Nephron (organoid): ENCODE data around the gene DAPK3.

Experiments used
- H3K27ac Mint-ChIP-seq, 3 experiments: 2 replicates each; pipeline ENCODE4 v1.8.0; 2020; ENCODE audit warnings: mixed read lengths in 3 of 3, mild to moderate bottlenecking in 2 of 3, moderate library complexity in 1 of 3
- H3K27me3 Mint-ChIP-seq: 2 replicates; pipeline ENCODE4 v1.8.0; 2021; ENCODE audit warnings: low read depth, mild to moderate bottlenecking, moderate library complexity, mixed read lengths
- H3K36me3 Mint-ChIP-seq: 2 replicates; pipeline ENCODE4 v1.8.0; 2020; ENCODE audit warnings: low read depth, mixed read lengths
- H3K4me1 Mint-ChIP-seq: 2 replicates; pipeline ENCODE4 v1.8.0; 2020; ENCODE audit warnings: mixed read lengths
- H3K4me3 Mint-ChIP-seq, 3 experiments: 2 replicates each; pipeline ENCODE4 v1.8.0; 2020; ENCODE audit warnings: mild to moderate bottlenecking in 3 of 3, mixed read lengths in 3 of 3, moderate library complexity in 2 of 3
- H3K9me3 Mint-ChIP-seq: 2 replicates; pipeline ENCODE4 v1.8.0; 2020; ENCODE audit warnings: mixed read lengths
- TF ChIP-seq, protein P1 (sequence below), 3 experiments: fragments of 200-600 bp; sonication (generic); IDR thresholded peaks; one replicate each; pipeline ENCODE4 v1.5.0; 2021; ENCODE audit warnings: antibody characterized with exemption in 3 of 3; ENCODE audit not compliant: unreplicated experiment in 3 of 3

DAPK3 gene

GRCh38 chr19:3986260-3987041 lies 15.6 kb upstream of the DAPK3 start:
- Mint-ChIP-seq H3K9me3 (no peaks in the 10 kb centered on the region), H3K27ac (peak overlapping the region; percentile 24 to 97 (median 92)), H3K4me3 (peak overlapping the region; percentile 99 to 100 (median 99)), H3K27me3 (peaks cover 4% of the 10 kb centered on the region), H3K4me1 (peaks cover 46% of the 10 kb centered on the region), H3K36me3 (peaks cover 31% of the 10 kb centered on the region)
- TF ChIP-seq, protein P1, sequence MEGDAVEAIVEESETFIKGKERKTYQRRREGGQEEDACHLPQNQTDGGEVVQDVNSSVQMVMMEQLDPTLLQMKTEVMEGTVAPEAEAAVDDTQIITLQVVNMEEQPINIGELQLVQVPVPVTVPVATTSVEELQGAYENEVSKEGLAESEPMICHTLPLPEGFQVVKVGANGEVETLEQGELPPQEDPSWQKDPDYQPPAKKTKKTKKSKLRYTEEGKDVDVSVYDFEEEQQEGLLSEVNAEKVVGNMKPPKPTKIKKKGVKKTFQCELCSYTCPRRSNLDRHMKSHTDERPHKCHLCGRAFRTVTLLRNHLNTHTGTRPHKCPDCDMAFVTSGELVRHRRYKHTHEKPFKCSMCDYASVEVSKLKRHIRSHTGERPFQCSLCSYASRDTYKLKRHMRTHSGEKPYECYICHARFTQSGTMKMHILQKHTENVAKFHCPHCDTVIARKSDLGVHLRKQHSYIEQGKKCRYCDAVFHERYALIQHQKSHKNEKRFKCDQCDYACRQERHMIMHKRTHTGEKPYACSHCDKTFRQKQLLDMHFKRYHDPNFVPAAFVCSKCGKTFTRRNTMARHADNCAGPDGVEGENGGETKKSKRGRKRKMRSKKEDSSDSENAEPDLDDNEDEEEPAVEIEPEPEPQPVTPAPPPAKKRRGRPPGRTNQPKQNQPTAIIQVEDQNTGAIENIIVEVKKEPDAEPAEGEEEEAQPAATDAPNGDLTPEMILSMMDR (IDR thresholded peaks at IDR 0.05; ENCODE audit: unreplicated experiment in 3 of 3), result peak; percentile 59 to 64 (median 63)

DNA sequence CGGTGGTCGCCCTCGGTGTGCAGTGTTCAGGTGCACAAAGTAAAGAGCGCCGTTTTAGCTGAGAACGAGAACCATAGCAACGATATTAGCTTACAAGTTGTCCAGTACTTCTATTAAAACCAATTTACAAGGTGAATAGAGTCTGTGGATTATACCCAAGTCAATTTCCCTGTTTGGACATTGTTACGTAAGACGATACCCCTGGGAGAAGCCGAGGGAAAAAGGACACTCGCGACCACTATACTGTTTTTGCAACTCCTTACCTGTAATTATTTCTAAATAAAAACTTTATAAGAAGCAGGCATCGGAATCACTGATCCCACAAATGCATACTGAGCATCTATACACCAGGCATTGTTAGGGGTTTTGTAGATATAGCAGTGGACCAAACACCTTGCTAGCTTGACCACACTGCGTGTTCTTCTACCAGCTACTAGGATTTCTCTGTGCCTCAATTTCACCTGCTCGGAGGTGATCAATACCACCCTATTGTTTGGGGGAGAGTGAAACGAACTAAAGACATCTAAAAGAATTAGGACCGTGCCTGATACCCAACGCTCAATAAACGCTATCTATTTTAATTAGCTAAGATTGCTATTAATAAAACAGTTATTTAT lies 14.9 kb upstream of the DAPK3 start:
- Mint-ChIP-seq H3K9me3 (no peaks in the 10 kb centered on the region), H3K4me1 (peaks cover 46% of the 10 kb centered on the region), H3K36me3 (peaks cover 35% of the 10 kb centered on the region), H3K27ac (peak overlapping the region; percentile 92 to 97 (median 93)), H3K27me3 (peaks cover 4% of the 10 kb centered on the region), H3K4me3 (peak overlapping the region; percentile 99 to 100 (median 99))
- TF ChIP-seq, protein P1 (IDR thresholded peaks at IDR 0.05; ENCODE audit: unreplicated experiment in 3 of 3), result no peak

GRCh38 chr19:3984908-3985642 lies 14.2 kb upstream of the DAPK3 start, which contains the start of gene EEF2:
Gene EEF2 (minus strand): TSS chr19:3985463. CDS start chr19:3985380, 83 bp downstream.
- TF ChIP-seq, protein P1 (IDR thresholded peaks at IDR 0.05; ENCODE audit: unreplicated experiment in 3 of 3), result no peak
- Mint-ChIP-seq H3K36me3 (peaks cover 35% of the 10 kb centered on the region), H3K27ac (peak within 1 kb of the TSS; percentile 92 to 97 (median 93)), H3K9me3 (no peaks in the 10 kb centered on the region), H3K4me3 (peak within 1 kb of the TSS; percentile 99 to 100 (median 99)), H3K4me1 (peaks cover 43% of the 10 kb centered on the region), H3K27me3 (peaks cover 4% of the 10 kb centered on the region)

DNA sequence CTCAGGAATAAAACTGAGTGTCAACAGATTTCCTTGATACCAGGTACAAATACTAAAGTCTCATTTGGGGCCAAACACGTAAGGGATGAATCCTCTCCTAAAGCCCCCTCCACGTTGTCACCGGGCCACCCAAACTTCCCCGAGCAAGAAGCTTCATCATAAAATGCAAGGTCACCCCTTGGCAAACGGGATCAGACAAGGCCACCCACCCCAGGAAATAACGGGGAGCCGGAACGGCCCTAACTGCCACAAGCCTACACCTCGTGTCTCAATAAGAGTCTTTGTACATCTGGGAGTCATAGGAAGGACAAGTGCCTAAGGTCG lies 13.6 kb upstream of the DAPK3 start:
- Mint-ChIP-seq H3K27me3 (peaks cover 4% of the 10 kb centered on the region), H3K27ac (peak overlapping the region; percentile 92 to 97 (median 93)), H3K36me3 (peaks cover 39% of the 10 kb centered on the region), H3K9me3 (no peaks in the 10 kb centered on the region), H3K4me3 (peak overlapping the region; percentile 99 to 100 (median 99)), H3K4me1 (peaks cover 41% of the 10 kb centered on the region)
- TF ChIP-seq, protein P1 (IDR thresholded peaks at IDR 0.05; ENCODE audit: unreplicated experiment in 3 of 3), result no peak

DNA sequence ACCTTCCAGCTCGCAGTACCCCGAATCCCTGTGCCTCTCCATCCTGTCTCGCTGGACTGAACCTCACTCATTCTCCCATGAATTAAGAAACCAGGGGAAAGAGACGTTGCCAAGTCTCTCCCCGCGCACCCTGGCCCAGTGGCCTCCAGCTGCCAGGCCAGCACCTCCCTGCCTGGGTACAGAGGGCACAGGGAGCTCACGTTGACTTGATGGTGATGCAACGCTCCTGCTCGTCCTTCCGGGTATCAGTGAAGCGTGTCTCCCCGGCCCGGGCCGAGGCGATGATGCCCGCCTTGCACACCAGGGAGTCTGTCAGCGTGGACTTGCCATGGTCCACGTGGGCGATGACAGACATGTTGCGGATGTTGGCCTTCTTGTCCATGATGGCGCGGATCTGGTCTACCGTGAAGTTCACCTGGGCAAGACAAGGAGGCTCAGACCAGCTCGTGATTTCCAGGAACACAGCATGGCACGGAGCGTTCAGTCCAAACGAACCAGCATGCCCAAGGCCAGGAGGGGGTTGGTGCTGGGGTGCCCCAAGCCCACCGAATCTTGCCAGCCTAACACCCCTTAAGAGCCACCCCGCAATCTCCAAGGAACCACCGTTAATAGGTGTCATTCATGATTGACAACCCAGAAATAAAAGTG lies 13.2 kb upstream of the DAPK3 start:
- TF ChIP-seq, protein P1 (IDR thresholded peaks at IDR 0.05; ENCODE audit: unreplicated experiment in 3 of 3), result no peak
- Mint-ChIP-seq H3K36me3 (peaks cover 44% of the 10 kb centered on the region), H3K27ac (peak overlapping the region; percentile 92 to 97 (median 93)), H3K27me3 (peaks cover 4% of the 10 kb centered on the region), H3K9me3 (no peaks in the 10 kb centered on the region), H3K4me1 (peaks cover 41% of the 10 kb centered on the region), H3K4me3 (peak overlapping the region; percentile 99 to 100 (median 99))
